Measurements from ENCODE around the gene TAS2R3.
A peak's percentile ranks its signal among the peaks of the same experiment; 100 is the strongest.
"Not testable (repeated sequence)": the region's sequence is repeated elsewhere in the genome, so short reads cannot be mapped to it uniquely, and the experiment has no call there.

Gene TAS2R3, protein sequence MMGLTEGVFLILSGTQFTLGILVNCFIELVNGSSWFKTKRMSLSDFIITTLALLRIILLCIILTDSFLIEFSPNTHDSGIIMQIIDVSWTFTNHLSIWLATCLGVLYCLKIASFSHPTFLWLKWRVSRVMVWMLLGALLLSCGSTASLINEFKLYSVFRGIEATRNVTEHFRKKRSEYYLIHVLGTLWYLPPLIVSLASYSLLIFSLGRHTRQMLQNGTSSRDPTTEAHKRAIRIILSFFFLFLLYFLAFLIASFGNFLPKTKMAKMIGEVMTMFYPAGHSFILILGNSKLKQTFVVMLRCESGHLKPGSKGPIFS

DNA sequence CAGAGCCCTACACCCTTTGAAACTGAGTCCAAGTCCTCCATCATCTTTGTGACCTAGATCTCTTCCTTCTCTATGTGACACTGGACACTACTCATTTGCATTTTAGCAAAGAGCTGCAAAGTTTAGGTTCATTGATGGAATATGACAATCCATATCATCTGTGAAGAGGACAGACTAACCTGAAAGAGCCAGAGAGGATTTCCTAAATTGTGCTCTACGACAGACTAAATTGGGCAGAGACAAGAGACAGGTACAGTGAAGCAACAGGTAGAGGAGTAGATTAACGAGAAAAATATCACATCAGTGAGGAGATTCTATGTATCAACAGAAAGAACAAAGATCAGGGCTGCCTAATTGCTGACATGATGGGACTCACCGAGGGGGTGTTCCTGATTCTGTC, at the start of gene TAS2R3:
TAS2R3 (plus strand) TSS at position 301 of the 400 bp plus-strand sequence; CDS start at position 363, 62 bp downstream.
- DNase-seq = no peak

DNA sequence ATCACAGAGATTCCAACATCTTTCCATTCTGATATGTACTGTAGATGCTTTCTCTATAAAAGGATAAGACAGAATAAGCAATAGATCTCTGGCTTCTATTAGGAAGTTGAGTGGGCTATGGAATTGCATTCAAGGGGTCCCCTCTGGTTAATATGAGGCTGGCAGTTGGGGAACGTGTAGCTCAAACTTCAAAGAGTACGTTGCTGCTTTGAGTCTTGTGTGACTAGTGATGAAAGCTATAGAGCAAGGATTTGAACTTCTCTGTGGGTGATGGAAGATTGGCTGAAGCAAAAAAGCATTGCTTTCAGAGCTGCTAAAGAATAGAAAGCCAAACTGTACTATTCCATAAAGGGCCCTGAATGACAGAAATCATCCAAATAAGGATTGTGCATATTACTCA, 49.3 kb upstream of the TAS2R3 start:
- DNase-seq = no peak

DNA sequence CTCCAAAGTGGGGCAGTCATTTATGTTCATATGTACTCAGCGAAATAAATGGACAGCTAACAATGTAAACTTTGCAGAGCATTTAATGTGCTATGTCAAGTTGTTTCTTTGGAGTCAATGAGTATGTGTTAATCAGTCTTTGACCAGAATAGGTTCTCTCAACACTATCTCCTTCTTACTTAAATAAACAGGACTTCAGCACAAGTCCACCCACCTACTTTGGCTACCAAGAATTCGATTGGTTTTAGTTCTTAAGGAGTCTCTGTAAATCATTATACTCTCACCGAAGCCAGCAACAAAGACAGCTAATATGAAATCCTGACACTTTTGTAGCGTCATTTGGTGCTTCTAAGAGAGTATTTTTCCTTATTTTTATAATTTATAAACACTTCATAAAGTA, 48.9 kb upstream of the TAS2R3 start:
- no peak for DNase-seq

GRCh38 chr7:141715794-141716689, 47.9 kb upstream of the TAS2R3 start:
- DNase-seq = no peak

GRCh38 chr7:141717450-141717849, 46.4 kb upstream of the TAS2R3 start:
- no peak for DNase-seq

DNA sequence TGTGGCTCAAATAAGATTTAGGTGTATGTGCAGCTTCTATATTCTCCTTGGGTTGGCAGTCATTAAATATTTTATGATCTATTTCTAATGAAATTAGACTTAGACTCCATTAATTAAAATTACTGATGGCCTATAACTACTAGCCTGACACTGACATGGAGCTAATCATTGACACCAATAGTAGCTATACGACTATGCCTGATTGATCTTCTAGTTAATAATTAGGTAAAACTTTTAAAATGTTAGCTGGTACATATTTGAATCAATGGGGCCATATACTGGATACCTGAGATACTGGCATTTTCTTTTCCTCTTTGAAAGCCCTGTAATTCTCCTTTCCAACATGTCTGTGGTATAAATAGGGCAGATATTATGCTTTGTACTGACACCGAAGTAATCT, 41.4 kb upstream of the TAS2R3 start:
- DNase-seq = no peak

- no peak for DNase-seq
These were observed 34.9 kb upstream of the TAS2R3 start for GRCh38 chr7:141729020-141729419.

DNA sequence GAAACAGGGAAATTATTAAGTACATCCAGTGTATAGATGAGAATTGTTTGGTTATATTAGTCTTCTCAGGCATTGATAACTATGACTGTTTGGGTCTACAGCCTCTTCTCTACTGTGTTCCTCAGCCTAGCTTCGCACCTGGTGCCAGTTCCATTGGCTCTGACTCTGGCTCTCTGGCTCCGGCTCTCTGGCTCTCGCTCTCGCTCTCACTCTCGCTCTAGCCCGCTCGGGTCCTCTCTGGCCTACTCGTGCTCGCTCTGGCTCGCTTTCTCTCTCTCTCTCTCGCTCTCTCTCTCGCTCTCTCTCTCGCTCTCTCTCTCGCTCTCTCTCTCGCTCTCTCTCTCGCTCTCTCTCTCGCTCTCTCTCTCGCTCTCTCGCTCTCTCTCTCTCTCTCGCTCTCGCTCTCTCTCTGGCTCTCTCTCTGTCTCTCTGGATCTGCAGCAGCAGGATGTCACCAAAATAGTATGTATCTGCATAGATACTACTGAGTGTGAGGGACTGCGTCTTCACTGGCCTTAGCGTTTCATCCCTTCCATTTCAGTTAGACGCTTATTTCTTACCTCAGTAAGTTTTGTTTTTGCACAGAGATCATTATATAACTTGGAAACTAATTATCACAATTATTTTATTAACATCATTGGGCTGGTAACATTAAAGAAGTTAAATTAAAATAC, 32.3 kb upstream of the TAS2R3 start:
- DNase-seq = no peak

DNA sequence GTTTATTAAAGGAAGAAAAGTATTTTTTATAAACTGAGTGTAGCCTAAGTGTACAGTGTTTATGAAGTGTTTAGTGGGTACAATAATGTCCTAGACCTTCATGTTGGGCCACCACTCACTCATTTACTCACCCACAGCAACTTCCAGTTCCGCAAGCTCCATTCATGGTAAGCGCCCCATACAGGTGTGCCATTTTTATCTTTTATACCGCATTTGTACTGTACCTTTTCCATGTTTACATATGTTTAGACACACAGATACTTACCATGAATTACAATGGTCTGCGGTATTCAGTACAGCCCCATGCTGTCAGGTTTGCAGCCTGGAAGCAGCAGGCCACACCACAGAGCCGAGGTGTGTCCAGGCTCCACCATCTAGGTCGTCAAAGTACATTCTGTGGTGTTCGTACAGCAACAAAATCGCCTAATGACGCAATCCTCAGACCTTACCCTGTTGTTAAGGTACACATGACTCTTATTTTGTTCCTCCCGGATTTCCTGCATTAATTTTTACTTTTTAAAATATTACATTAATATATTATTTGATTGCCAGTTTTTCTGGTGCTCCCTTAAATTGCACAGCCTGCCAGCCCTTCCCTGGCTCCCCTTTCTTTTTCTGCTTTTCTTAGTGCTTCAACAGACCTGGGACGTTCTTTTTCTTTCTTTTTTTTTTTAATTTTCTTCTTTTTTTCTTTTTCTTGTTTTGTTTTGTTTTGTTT, 26.6 kb upstream of the TAS2R3 start:
- no peak for DNase-seq

- peak; percentile 96 for DNase-seq
These were observed 25.9 kb upstream of the TAS2R3 start, which contains the start of gene SSBP1 for GRCh38 chr7:141737836-141738591. SSBP1 (plus strand) TSS chr7:141738358; CDS start chr7:141739167, 809 bp downstream.

DNA sequence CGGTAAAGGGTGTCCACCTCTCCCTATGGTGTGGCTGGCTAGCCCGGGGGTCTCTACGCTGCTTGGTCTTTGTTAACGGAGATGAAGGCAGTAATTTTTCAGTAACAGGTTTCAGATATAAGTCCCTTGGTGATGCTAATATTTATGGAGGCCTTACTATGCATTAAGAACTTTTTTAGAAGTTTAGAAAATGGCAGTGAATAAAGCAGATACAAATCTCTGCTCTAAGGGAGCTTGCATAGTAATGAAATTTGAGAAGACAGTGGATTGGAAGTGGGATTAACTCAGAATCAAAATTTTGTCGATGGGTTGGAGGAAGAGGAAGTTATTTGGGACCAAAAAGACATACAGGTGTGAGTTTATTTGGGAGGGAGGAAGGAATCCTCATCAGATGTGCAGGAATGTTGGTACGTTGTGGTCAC, 25.3 kb upstream of the TAS2R3 start:
- no peak for DNase-seq

- DNase-seq = no peak
These were observed 24.6 kb upstream of the TAS2R3 start for GRCh38 chr7:141739250-141739649.

GRCh38 chr7:141742229-141742628, 21.7 kb upstream of the TAS2R3 start:
- no peak for DNase-seq

DNA sequence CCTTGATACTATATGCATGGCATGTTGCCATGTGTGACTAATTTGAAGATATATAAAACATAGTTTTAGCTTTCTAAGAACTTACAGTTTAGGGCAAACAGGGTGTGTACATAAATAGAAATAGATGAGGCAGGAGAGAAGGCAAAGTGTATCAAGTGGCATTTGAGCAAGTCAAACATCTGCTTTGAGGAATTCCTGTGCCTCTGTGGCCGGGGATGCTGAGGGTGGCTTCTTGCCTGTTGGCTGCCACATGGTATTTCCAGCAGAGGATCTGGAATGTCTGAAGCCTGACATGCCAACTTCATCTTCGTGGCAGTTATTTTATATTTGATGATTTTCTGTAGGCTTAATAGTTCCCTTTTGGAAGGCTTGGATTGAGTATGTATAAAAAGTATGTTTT, 19.8 kb upstream of the TAS2R3 start:
- no peak for DNase-seq

DNA sequence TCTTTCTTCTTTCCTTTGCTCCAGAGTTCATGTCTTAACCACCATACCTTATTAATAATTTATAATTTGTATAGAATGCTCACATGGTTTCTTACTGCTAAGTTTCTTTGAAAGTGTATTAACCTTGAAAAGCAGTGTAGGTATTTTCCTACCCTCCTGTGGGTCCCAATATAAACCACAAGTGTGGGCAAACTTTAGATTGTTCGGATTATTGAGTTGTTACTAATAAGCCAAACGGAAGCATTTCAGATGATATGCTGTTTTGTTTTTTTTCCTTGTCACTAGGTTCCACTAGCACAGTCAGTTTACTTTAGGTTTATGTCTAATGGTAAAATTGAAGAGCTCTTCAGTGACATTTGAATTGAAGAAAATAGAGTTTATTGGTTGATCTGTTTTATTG, 15.5 kb upstream of the TAS2R3 start:
- no peak for DNase-seq

DNA sequence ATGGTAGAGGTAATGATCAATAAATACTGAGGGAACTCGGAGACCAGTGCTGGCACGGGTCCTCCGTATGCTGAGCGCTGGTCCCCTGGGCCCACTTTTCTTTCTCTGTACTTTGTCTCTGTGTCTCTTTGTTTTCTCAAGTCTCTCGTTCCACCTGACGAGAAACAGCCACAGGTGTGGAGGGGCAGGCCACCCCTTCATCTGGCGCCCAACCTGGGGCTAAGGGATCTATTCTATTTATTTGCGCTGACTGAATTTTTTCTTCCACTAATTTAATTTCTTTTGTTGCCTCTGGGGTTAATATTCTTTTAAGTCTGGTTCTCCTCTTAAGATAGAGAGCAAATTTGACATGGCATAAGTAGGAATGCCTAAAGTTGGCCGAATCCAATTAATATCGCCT, 12.0 kb upstream of the TAS2R3 start:
- peak; percentile 32 for DNase-seq

DNA sequence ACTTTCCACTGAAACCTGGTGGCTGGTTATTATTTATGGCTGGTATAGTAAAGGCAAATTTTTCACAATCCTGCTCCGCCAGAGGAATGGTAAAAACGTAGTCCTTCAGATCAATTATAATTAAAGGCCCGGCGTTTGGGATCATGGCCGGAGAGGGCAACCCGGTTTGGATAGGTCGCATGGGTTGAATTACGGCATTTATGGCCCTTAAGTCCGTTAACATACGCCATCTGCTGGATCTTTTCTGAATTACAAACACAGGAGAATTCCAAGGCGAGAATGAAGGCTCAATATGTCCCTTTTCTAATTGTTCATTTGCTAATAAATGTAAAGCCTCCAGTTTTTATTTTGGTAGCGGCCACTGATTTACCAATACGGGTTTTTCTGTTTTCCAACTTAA, 11.3 kb upstream of the TAS2R3 start:
- DNase-seq = no peak

DNA sequence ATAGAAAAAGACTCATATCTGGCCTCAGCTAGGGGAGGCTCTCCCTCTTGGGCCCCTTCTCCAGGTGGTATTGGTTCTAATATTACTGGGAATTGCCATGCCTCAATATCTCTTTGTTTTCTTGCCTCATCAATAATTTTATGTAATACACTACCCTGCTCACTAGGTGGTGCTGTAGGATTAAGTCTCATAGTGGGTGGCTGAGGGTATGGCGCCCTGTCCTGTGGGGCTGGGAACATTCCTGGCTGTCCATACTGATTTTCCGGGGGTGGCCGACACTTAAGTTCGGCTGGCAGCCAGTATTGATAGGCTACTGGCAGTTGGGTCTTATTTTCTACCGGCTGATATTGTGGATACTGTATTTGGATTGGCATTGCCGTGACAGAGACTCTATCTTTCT, 9.0 kb upstream of the TAS2R3 start:
- no peak for DNase-seq

GRCh38 chr7:141770083-141770583, 6.2 kb downstream of the TAS2R3 start:
- DNase-seq = not testable (repeated sequence)

- no peak for DNase-seq
These were observed 12.5 kb downstream of the TAS2R3 start, which contains the start of gene TAS2R4 for GRCh38 chr7:141776374-141776773. TAS2R4 (plus strand) TSS chr7:141776674; CDS start chr7:141778489, 1,815 bp downstream.

DNA sequence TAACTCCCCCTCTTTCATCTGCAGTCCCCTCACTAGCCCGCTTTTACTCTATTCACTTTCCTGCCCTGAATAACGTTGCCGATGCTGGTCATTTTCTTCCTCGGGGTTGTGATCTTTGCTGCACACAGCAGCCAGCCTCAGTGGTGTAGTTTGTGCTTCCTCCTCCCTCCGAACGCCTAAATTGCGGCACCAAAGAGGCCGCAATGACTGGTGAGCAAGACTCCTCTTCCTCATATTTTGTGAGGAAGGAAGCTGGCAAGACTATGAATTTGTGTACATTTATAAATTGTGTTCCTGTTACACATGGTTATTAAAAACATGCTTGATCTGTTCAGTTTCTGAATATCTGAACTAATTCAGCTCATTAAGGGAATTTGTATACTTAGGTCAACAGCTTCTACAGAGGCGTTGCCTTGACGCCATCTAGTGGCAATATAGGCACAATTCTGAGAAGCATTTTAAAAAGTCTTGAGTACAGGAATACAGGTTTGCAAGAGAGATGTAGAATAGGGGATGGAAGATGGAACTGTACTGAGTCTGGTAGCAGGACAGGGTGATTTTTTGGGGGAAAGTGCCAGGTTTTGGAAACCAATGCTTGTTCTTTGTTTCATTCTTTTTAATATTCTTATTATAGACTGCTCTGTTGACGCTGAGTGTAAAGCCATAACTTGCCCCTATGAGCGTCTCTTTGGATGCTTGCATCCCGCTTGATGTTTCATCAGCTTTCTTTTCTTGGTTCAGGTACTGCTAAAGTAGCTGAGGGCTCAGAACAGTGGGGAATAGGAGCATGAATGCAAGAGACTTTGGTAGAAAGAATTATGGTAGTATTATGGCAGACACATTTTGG, 22.0 kb downstream of the TAS2R3 start:
- DNase-seq = peak; percentile 43

All from fibroblast of skin of right quadriceps (primary cell).